ENCODE results near the gene PLD1. TPM values are rescaled to one million over a fixed set of nuclear protein-coding genes. Genes with fewer than 3 reads are reported as not detected.
A peak's percentile ranks its signal among the peaks of the same experiment; 100 is the strongest.

Gene PLD1
- total and polyA plus RNA-seq, 2 donors, result 5.0 to 6.4 TPM

DNA sequence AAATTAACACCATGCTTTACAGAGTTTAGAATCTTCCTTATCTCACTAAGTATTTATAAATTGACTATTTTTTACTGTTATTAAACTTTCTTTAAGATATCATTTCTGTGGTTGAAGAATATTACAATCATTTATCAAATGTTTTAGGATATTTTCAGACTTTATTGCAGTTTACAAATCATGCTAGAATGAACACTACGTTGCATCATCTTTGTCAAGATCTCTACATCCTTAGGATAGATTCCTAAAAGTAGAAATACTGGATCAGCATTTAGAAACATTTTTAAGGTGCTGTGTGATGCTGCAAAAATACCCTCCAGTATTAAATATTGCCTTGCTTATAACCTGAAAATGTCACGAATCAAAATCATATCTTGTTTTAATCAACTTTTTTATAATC, 2.5 kb upstream of the PLD1 start:
- peaks cover 0 to 18% of the 10 kb centered on the region in 2 donors for H3K4me1 ChIP-seq (ENCODE audit: control insufficient read depth in 2 of 2, insufficient read depth in 2 of 2, low read length in 2 of 2)
- DNase-seq (ENCODE audit: low read depth in 6 of 9, low spot score in 9 of 9), result no peak
- H3K36me3 ChIP-seq (ENCODE audit: control insufficient read depth in 2 of 2, insufficient read depth in 2 of 2, low read length in 1 of 2), result no peaks in the 10 kb centered on the region
- no peaks in the 10 kb centered on the region for H3K9me3 ChIP-seq (ENCODE audit: control insufficient read depth in 2 of 2, insufficient read depth in 1 of 2, low read length in 1 of 2)
- H3K27me3 ChIP-seq (ENCODE audit: control insufficient read depth in 2 of 2, insufficient read depth in 1 of 2, low read length in 1 of 2), result peaks cover 0 to 20% of the 10 kb centered on the region in 2 donors
- 97% methylated on average over 2 of the region's 2 CpGs for WGBS
- no peak overlapping the region for H3K4me3 ChIP-seq (ENCODE audit: low read length in 2 of 2)
- H3K27ac ChIP-seq (ENCODE audit: low read depth in 1 of 2, low read length in 1 of 2), result no peak overlapping the region

DNA sequence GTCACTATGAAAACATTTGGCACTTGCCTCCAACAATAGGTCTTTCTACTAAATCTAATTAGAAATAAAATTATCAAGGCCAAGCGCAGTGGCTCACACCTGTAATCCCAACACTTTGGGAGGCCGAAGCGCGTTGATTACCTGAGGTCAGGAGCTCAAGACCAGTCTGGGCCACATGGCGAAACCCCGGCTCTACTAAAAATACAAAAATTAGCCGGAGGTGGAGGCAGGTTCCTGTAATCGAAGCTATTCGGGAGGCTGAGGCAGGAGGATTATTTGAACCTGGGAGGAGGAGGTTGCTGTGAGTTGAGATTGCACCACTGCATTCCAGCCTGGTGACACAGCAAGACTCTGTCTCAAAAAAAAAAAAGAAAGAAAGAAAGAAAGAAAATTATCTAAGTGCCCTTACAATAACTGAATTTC, 1.6 kb upstream of the PLD1 start:
- Histone ChIP-seq H3K9me3 (ENCODE audit: control insufficient read depth in 2 of 2, insufficient read depth in 1 of 2, low read length in 1 of 2) (no peaks in the 10 kb centered on the region), H3K27me3 (ENCODE audit: control insufficient read depth in 2 of 2, insufficient read depth in 1 of 2, low read length in 1 of 2) (peaks cover 0 to 20% of the 10 kb centered on the region in 2 donors), H3K4me1 (ENCODE audit: control insufficient read depth in 2 of 2, insufficient read depth in 2 of 2, low read length in 2 of 2) (peaks cover 0 to 18% of the 10 kb centered on the region in 2 donors), H3K36me3 (ENCODE audit: control insufficient read depth in 2 of 2, insufficient read depth in 2 of 2, low read length in 1 of 2) (no peaks in the 10 kb centered on the region), H3K27ac (ENCODE audit: low read depth in 1 of 2, low read length in 1 of 2) (no peak overlapping the region), H3K4me3 (ENCODE audit: low read length in 2 of 2) (no peak overlapping the region)
- DNase-seq (ENCODE audit: low read depth in 6 of 9, low spot score in 9 of 9), result no peak
- 97% methylated on average over 9 of the region's 9 CpGs for WGBS

DNA sequence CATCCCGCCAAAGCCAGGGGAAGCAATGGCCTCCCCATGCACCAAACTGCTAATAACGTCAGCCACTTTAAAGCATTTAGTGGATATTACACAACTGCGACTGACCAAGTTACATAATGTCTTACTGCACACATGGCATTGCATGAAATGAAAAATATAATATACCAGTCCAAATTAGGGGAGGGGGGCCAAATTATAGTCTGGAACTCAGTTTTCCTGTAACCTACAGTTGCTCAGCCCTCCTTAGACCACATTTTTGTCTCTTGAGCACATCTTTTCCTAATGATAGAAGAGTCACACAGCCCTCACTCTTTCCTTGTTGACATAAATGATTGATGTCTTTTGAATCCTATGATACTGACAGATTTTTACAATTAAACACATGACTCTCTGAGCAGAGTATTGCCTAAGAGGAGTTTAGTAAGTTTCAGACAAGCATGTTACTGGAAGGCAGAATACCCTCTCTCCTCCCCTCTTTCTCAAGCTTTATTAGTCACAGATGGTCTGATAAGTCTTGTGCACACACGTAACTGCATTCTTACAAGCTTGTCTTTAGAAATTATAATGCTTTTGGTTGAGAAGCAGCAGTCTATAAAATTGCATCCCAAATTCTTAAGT, 1.1 kb upstream of the PLD1 start:
- no peak for DNase-seq (ENCODE audit: low read depth in 6 of 9, low spot score in 9 of 9)
- Histone ChIP-seq H3K36me3 (ENCODE audit: control insufficient read depth in 2 of 2, insufficient read depth in 2 of 2, low read length in 1 of 2) (no peaks in the 10 kb centered on the region), H3K27me3 (ENCODE audit: control insufficient read depth in 2 of 2, insufficient read depth in 1 of 2, low read length in 1 of 2) (peaks cover 0 to 20% of the 10 kb centered on the region in 2 donors), H3K27ac (ENCODE audit: low read depth in 1 of 2, low read length in 1 of 2) (no peak overlapping the region), H3K4me1 (ENCODE audit: control insufficient read depth in 2 of 2, insufficient read depth in 2 of 2, low read length in 2 of 2) (peaks cover 0 to 18% of the 10 kb centered on the region in 2 donors), H3K9me3 (ENCODE audit: control insufficient read depth in 2 of 2, insufficient read depth in 1 of 2, low read length in 1 of 2) (no peaks in the 10 kb centered on the region), H3K4me3 (ENCODE audit: low read length in 2 of 2) (no peak overlapping the region)
- WGBS, result 92% methylated on average over 4 of the region's 4 CpGs

DNA sequence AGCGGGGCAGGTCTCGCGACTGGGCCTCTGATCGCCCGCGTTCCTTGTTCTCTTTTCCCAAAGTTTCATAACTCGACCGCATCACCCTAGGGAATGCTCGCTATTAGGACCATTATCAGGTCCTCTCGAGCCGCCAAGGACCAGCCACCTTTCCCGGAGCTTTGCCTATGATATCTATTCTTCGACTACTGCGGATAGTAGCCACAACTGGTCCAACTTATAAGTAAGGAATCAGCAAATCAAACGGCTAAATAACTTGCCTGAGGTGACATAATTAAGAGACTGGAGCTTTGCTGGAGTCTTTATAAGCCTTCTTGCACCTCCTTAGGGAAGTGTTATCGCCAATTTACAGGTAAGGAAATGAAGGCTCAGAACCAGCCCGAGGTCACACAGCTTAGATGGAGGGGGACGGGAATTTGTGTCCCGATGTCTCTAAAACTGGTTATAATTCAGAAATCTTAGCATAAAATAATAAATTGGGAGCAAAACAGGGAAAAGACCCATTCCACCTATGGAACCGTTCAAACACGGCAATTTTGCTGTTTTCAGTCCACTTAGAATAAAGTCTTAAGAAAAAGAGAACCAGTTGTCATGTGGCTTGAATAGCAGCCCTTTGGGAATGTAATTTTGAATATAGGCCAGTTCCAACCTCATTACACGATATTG, 479 bp upstream of the PLD1 start:
- WGBS, result 30% methylated on average over 22 of the region's 22 CpGs
- no peaks in the 10 kb centered on the region for H3K9me3 ChIP-seq (ENCODE audit: control insufficient read depth in 2 of 2, insufficient read depth in 1 of 2, low read length in 1 of 2)
- H3K27me3 ChIP-seq (ENCODE audit: control insufficient read depth in 2 of 2, insufficient read depth in 1 of 2, low read length in 1 of 2), result peaks cover 0 to 20% of the 10 kb centered on the region in 2 donors
- DNase-seq (ENCODE audit: low read depth in 6 of 9, low spot score in 9 of 9), result no peak
- no peak overlapping the region for H3K27ac ChIP-seq (ENCODE audit: low read depth in 1 of 2, low read length in 1 of 2)
- H3K4me3 ChIP-seq (ENCODE audit: low read length in 2 of 2), result peak overlapping the region; percentile 50 to 64
- no peaks in the 10 kb centered on the region for H3K36me3 ChIP-seq (ENCODE audit: control insufficient read depth in 2 of 2, insufficient read depth in 2 of 2, low read length in 1 of 2)
- H3K4me1 ChIP-seq (ENCODE audit: control insufficient read depth in 2 of 2, insufficient read depth in 2 of 2, low read length in 2 of 2), result peaks cover 0 to 18% of the 10 kb centered on the region in 2 donors

DNA sequence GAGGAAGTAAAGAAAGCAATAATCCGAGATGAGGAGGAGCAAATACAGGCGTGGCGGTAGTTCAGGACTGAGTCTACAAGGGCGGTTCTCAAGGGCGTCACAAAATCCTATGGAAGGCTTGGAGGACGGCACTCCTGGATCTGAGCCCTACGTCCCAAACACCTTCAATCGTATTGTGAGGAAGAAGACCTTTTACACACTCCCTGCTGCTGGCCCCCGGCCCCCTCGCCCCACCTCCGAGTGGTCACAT, 747 bp downstream of the PLD1 start:
- Histone ChIP-seq H3K4me3 (ENCODE audit: low read length in 2 of 2) (peak overlapping the region; percentile 50 to 64), H3K27me3 (ENCODE audit: control insufficient read depth in 2 of 2, insufficient read depth in 1 of 2, low read length in 1 of 2) (peaks cover 0 to 20% of the 10 kb centered on the region in 2 donors), H3K9me3 (ENCODE audit: control insufficient read depth in 2 of 2, insufficient read depth in 1 of 2, low read length in 1 of 2) (no peaks in the 10 kb centered on the region), H3K27ac (ENCODE audit: low read depth in 1 of 2, low read length in 1 of 2) (peak overlapping the region in 1 of 2 donors; percentile 52), H3K36me3 (ENCODE audit: control insufficient read depth in 2 of 2, insufficient read depth in 2 of 2, low read length in 1 of 2) (no peaks in the 10 kb centered on the region), H3K4me1 (ENCODE audit: control insufficient read depth in 2 of 2, insufficient read depth in 2 of 2, low read length in 2 of 2) (peaks cover 0 to 18% of the 10 kb centered on the region in 2 donors)
- no peak for DNase-seq (ENCODE audit: low read depth in 6 of 9, low spot score in 9 of 9)
- WGBS, result 8% methylated on average over 11 of the region's 11 CpGs

DNA sequence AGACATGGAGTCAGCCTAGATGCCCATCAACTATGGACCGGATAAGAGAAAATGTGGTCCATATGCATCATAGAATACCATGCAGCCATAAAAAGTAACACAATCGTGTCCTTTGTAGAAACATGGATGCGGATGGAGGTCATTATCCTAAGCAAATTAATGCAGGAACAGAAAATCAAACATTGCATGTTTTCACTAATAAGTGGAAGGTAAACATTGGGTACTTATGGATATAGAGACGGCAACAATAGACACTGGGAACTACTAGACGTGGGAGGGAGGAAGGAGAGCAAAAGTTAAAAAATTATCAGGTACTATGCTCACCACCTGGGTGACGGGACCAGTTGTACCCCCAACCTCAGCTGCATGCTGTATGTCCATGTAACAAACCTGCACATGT, 2.5 kb downstream of the PLD1 start:
- Histone ChIP-seq H3K27ac (ENCODE audit: low read depth in 1 of 2, low read length in 1 of 2) (no peak overlapping the region), H3K27me3 (ENCODE audit: control insufficient read depth in 2 of 2, insufficient read depth in 1 of 2, low read length in 1 of 2) (peaks cover 0 to 20% of the 10 kb centered on the region in 2 donors), H3K4me1 (ENCODE audit: control insufficient read depth in 2 of 2, insufficient read depth in 2 of 2, low read length in 2 of 2) (peaks cover 0 to 14% of the 10 kb centered on the region in 2 donors), H3K36me3 (ENCODE audit: control insufficient read depth in 2 of 2, insufficient read depth in 2 of 2, low read length in 1 of 2) (no peaks in the 10 kb centered on the region), H3K9me3 (ENCODE audit: control insufficient read depth in 2 of 2, insufficient read depth in 1 of 2, low read length in 1 of 2) (no peaks in the 10 kb centered on the region), H3K4me3 (ENCODE audit: low read length in 2 of 2) (no peak overlapping the region)
- 98% methylated on average over 6 of the region's 6 CpGs for WGBS
- DNase-seq (ENCODE audit: low read depth in 6 of 9, low spot score in 9 of 9), result no peak

DNA sequence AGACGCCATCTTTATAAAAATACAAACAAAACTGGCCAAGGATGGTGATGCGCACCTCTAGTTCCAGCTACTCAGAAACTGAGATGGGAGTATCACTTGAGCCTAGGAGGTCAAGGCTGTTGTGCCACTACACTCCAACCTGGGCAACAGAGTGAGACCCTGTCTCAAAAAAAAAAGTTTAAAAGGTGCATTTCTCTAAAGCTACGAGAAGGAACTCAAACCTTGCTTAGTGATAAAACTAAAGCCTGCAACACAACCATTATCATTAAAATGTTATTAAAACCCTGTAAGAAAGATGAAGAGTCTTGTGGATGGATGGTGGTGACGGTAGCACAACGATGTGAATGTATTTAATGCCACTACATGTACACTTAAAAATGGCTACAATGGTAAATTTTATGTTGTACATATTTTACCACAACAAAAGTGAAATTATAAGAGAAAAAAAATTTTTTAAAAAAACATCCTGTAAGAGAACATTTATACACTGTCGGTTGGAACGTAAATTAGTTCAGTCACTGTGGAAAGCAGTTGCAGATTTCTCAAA, 3.1 kb downstream of the PLD1 start:
- no peaks in the 10 kb centered on the region for H3K36me3 ChIP-seq (ENCODE audit: control insufficient read depth in 2 of 2, insufficient read depth in 2 of 2, low read length in 1 of 2)
- H3K4me1 ChIP-seq (ENCODE audit: control insufficient read depth in 2 of 2, insufficient read depth in 2 of 2, low read length in 2 of 2), result peaks cover 0 to 14% of the 10 kb centered on the region in 2 donors
- peaks cover 0 to 20% of the 10 kb centered on the region in 2 donors for H3K27me3 ChIP-seq (ENCODE audit: control insufficient read depth in 2 of 2, insufficient read depth in 1 of 2, low read length in 1 of 2)
- 96% methylated on average over 7 of the region's 7 CpGs for WGBS
- no peak overlapping the region for H3K4me3 ChIP-seq (ENCODE audit: low read length in 2 of 2)
- H3K9me3 ChIP-seq (ENCODE audit: control insufficient read depth in 2 of 2, insufficient read depth in 1 of 2, low read length in 1 of 2), result no peaks in the 10 kb centered on the region
- H3K27ac ChIP-seq (ENCODE audit: low read depth in 1 of 2, low read length in 1 of 2), result no peak overlapping the region
- no peak for DNase-seq (ENCODE audit: low read depth in 6 of 9, low spot score in 9 of 9)

DNA sequence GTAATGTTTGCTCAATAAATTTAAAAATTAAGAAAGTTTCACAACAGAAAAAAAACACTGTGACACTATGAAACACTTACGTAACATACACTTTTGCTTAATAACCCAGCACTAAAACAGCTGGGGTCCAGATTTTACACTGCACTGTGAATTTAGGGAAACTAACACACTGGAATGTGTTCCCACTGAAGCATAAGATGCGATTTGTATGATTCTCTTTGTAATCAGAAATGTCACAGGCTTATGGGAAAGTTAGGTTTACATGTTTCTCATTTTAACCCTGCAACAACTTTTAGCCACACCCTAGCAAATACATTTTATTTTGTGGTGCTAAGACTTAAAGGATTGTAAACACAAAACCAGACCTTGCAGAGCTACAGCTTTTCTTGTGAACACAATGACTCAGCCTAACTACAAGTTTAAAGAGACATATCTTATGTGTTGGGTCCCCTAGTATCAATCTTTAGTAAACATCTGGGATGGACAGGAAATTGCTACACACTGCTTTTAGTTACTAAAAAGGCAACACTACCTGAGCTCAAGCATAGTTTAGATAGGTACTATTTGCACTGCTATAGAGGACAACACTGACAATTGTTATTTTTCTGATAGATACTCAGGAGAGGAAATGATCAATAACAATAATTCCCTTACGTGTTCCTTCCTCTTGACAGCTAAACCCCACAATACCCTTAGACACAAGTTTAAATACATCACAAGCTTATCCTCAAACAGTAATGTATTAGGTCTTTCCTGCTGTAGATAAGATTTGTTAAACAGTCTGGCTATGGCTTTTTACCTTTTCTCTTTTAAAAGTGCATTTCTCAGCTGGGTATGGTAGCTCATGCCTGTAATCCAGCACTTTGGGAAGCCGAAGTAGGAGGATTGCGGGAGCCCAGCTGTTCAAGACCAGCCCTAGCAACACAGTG, 3.8 kb downstream of the PLD1 start:
- Histone ChIP-seq H3K36me3 (ENCODE audit: control insufficient read depth in 2 of 2, insufficient read depth in 2 of 2, low read length in 1 of 2) (no peaks in the 10 kb centered on the region), H3K27me3 (ENCODE audit: control insufficient read depth in 2 of 2, insufficient read depth in 1 of 2, low read length in 1 of 2) (peaks cover 0 to 20% of the 10 kb centered on the region in 2 donors), H3K4me3 (ENCODE audit: low read length in 2 of 2) (no peak overlapping the region), H3K27ac (ENCODE audit: low read depth in 1 of 2, low read length in 1 of 2) (no peak overlapping the region), H3K4me1 (ENCODE audit: control insufficient read depth in 2 of 2, insufficient read depth in 2 of 2, low read length in 2 of 2) (peaks cover 0 to 14% of the 10 kb centered on the region in 2 donors), H3K9me3 (ENCODE audit: control insufficient read depth in 2 of 2, insufficient read depth in 1 of 2, low read length in 1 of 2) (no peaks in the 10 kb centered on the region)
- DNase-seq (ENCODE audit: low read depth in 6 of 9, low spot score in 9 of 9), result no peak
- WGBS, result 93% methylated on average over 5 of the region's 5 CpGs

DNA sequence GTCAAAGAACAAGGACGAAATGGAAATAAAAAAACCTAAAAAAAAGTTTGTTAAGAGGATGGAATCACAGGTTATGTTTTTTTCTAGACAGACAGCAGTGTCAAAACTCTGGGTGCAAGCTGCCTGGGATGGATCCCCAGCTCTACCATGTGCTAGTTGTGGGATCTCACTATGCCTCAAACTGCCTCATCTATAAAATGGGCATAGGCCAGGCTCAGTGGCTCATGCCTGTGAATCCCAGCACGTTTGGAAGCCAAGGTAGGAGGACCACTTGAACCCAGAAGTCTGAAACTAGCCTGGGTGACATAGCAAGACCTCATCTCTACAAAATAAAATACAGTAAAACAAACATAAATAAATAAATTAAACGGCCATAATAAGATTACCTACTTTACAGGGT, 4.6 kb downstream of the PLD1 start:
- Histone ChIP-seq H3K4me1 (ENCODE audit: control insufficient read depth in 2 of 2, insufficient read depth in 2 of 2, low read length in 2 of 2) (peaks cover 0 to 12% of the 10 kb centered on the region in 2 donors), H3K4me3 (ENCODE audit: low read length in 2 of 2) (no peak overlapping the region)

More for the DNA sequence above, 4.6 kb downstream of the PLD1 start:
- Histone ChIP-seq H3K27me3 (ENCODE audit: control insufficient read depth in 2 of 2, insufficient read depth in 1 of 2, low read length in 1 of 2) (peaks cover 0 to 15% of the 10 kb centered on the region in 2 donors), H3K9me3 (ENCODE audit: control insufficient read depth in 2 of 2, insufficient read depth in 1 of 2, low read length in 1 of 2) (no peaks in the 10 kb centered on the region), H3K27ac (ENCODE audit: low read depth in 1 of 2, low read length in 1 of 2) (no peak overlapping the region), H3K36me3 (ENCODE audit: control insufficient read depth in 2 of 2, insufficient read depth in 2 of 2, low read length in 1 of 2) (no peaks in the 10 kb centered on the region)
- WGBS, result 60% methylated on average over 3 of the region's 3 CpGs
- no peak for DNase-seq (ENCODE audit: low read depth in 6 of 9, low spot score in 9 of 9)
